Measurements from ENCODE around the gene LIMS2. TPM values are rescaled to one million over a fixed set of nuclear protein-coding genes. Genes with fewer than 3 reads are reported as not detected.

The LIMS2 gene
- total and polyA plus RNA-seq, 2 donors (not counting 3 experiments of a cell fraction or from before 2014, with no cell fraction given): 48.3 to 55.6 TPM

DNA sequence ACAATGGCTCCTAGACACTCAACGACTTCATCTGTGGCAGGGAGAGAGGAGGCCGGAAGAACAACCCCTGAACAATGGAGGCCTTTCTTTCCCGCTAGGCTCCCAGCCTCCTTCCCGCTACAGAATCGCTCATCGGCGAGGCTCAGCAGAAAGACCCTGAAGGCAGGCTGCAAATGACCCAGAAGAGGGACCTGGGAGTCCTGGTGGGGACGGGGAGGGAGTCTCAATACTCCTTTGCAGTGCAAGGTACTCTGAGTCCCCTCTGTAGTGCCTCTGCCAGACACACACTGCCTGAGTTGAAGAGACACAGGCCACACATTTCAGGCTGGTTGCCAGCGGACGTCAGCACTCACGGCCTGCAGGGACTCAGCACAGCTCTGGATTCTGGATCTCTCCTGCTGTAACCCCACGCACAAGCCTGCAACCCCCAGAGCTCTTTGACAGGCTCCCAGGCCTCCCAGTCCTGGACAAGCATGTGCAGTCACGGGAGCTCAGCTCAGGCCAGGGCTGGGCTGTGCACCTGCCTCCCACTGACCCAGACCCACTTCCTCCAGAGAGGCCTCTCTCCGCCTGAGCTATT, 23.3 kb downstream of the LIMS2 start:
- H4K20me1 ChIP-seq (replicated peaks; ENCODE audit: control insufficient read depth, extremely low read depth, insufficient read depth, low read length): no peaks in the 10 kb centered on the region
- H3K9ac ChIP-seq (replicated peaks; ENCODE audit: extremely low read depth, insufficient read depth, low read length): no peak overlapping the region
- peaks cover 0 to 8% of the 10 kb centered on the region in 2 experiments for H3K36me3 ChIP-seq (ENCODE audit: control insufficient read depth in 2 of 2, extremely low read depth in 1 of 2, insufficient read depth in 2 of 2, low read length in 2 of 2)
- DNase-seq (ENCODE audit: low read depth, low spot score): no peak
- no peak overlapping the region for H3K4me3 ChIP-seq (replicated peaks in 1 of 3; ENCODE audit: insufficient read depth in 1 of 3, low read depth in 1 of 3, low read length in 3 of 3)
- dilution Hi-C loops (cut with MboI; ENCODE audit: extremely low pct_ligation_motif_present, low sequenced_read_pairs): no loop called here
- no peak for FAIRE-seq
- H3K9me3 ChIP-seq (replicated peaks; ENCODE audit: control insufficient read depth, insufficient read depth, low read length): no peaks in the 10 kb centered on the region
- no peaks in the 10 kb centered on the region for H3K27me3 ChIP-seq (ENCODE audit: control insufficient read depth in 2 of 2, insufficient read depth in 2 of 2, low read length in 2 of 2)
- POLR2A ChIA-PET: no interaction called here
- TF ChIP-seq FOS (IDR thresholded peaks at IDR 0.05; ENCODE audit: borderline replicate concordance, insufficient read depth, low read length) (no peak), JUN (IDR thresholded peaks at IDR 0.05; ENCODE audit: borderline replicate concordance, insufficient read depth, insufficient read length, low read depth) (no peak), MYC (IDR thresholded peaks at IDR 0.05; ENCODE audit: low read depth, low read length) (no peak), POLR2AphosphoS5 (IDR thresholded peaks at IDR 0.05; ENCODE audit: insufficient read depth, low read depth, low read length) (no peak), GATA2 (IDR thresholded peaks at IDR 0.05; ENCODE audit: insufficient read depth, insufficient read length, low read depth, low read length) (no peak), POLR2A (IDR thresholded peaks at IDR 0.05; ENCODE audit: low read depth, low read length) (no peak), EZH2 (IDR thresholded peaks at IDR 0.05; ENCODE audit: borderline replicate concordance, low read depth, low read length, severe bottlenecking) (no peak)
- TF ChIP-seq, protein P1, sequence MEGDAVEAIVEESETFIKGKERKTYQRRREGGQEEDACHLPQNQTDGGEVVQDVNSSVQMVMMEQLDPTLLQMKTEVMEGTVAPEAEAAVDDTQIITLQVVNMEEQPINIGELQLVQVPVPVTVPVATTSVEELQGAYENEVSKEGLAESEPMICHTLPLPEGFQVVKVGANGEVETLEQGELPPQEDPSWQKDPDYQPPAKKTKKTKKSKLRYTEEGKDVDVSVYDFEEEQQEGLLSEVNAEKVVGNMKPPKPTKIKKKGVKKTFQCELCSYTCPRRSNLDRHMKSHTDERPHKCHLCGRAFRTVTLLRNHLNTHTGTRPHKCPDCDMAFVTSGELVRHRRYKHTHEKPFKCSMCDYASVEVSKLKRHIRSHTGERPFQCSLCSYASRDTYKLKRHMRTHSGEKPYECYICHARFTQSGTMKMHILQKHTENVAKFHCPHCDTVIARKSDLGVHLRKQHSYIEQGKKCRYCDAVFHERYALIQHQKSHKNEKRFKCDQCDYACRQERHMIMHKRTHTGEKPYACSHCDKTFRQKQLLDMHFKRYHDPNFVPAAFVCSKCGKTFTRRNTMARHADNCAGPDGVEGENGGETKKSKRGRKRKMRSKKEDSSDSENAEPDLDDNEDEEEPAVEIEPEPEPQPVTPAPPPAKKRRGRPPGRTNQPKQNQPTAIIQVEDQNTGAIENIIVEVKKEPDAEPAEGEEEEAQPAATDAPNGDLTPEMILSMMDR (IDR thresholded peaks at IDR 0.05; ENCODE audit: extremely low read depth in 1 of 2, insufficient read depth in 1 of 2, low read depth in 1 of 2, low read length in 2 of 2): no peak
- TF ChIP-seq, protein P2, sequence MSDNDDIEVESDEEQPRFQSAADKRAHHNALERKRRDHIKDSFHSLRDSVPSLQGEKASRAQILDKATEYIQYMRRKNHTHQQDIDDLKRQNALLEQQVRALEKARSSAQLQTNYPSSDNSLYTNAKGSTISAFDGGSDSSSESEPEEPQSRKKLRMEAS (IDR thresholded peaks at IDR 0.05; ENCODE audit: insufficient read depth, insufficient read length): no peak
- intact Hi-C loops (cut with micrococcal nuclease): no loop called here
- no peaks in the 10 kb centered on the region for H3K79me2 ChIP-seq (ENCODE audit: control insufficient read depth, insufficient read depth, low read length)
- H3K27ac ChIP-seq (ENCODE audit: insufficient read depth, low read depth, low read length): no peak overlapping the region
- no peak overlapping the region for H2AFZ ChIP-seq (ENCODE audit: low read depth, low read length)
- BruUV-seq (replicated peaks): no TSS peak
- H3K9me1 ChIP-seq (replicated peaks; ENCODE audit: control insufficient read depth, extremely low read depth, insufficient read depth, low read length): no peaks in the 10 kb centered on the region
- CTCF ChIA-PET: interaction anchor here (1.0 to 12.1 kb wide), 6 partner anchors 10 to 60 kb away, joined by 3 to 424 read pairs (median 6); partner anchors contain the start of gene LIMS2
- no peak overlapping the region for H3K4me2 ChIP-seq (ENCODE audit: insufficient read depth, low read length)
- peaks cover 14% of the 10 kb centered on the region for H3K4me1 ChIP-seq (ENCODE audit: control insufficient read depth, extremely low read depth, insufficient read depth, low read length)
